Neural progenitor cell (in vitro differentiated cells): ENCODE results near the gene SCYGR8. TPM values are rescaled to one million over a fixed set of nuclear protein-coding genes. Genes with fewer than 3 reads are reported as not detected.

Experiments
- DNase-seq: peaks from one replicate; pipeline ENCODE4 v3.0.0-alpha.2; 2016; ENCODE audit warnings: low spot score
- H2AFZ ChIP-seq: fragments of 200-600 bp; sonication (generic); replicated peaks from 2 replicates; pipeline ENCODE4 v1.6.1; 2016; ENCODE audit warnings: antibody characterized with exemption
- H3F3A ChIP-seq: fragments of 200-600 bp; sonication (generic); 2 replicates; pipeline ENCODE4 v1.6.1; 2016; ENCODE audit warnings: antibody characterized with exemption, low read depth
- H3K27ac ChIP-seq: fragments of 200-600 bp; sonication (generic); 2 replicates; pipeline ENCODE4 v1.5.1; 2016; ENCODE audit warnings: mild to moderate bottlenecking
- H3K27me3 ChIP-seq: fragments of 200-600 bp; sonication (generic); 2 replicates; pipeline ENCODE4 v1.6.1; 2016; ENCODE audit warnings: mild to moderate bottlenecking, moderate library complexity
- H3K36me3 ChIP-seq: fragments of 200-600 bp; sonication (generic); 2 replicates; pipeline ENCODE4 v1.5.1; 2016
- H3K4me1 ChIP-seq: fragments of 200-600 bp; sonication (generic); 2 replicates; pipeline ENCODE4 v1.6.1; 2016; ENCODE audit warnings: mixed run types
- H3K4me2 ChIP-seq: fragments of 200-600 bp; sonication (generic); 2 replicates; pipeline ENCODE4 v1.6.1; 2016
- H3K4me3 ChIP-seq: fragments of 200-600 bp; sonication (generic); 2 replicates; pipeline ENCODE4 v1.5.1; 2016
- H3K79me2 ChIP-seq: fragments of 200-600 bp; sonication (generic); 2 replicates; pipeline ENCODE4 v1.6.1; 2016; ENCODE audit warnings: low read depth
- H3K9ac ChIP-seq: fragments of 200-600 bp; sonication (generic); 2 replicates; pipeline ENCODE4 v1.6.1; 2016
- H3K9me3 ChIP-seq: fragments of 200-600 bp; sonication (generic); 2 replicates; pipeline ENCODE4 v1.5.1; 2016; ENCODE audit warnings: low read depth
- H4K20me1 ChIP-seq: fragments of 200-600 bp; sonication (generic); 2 replicates; pipeline ENCODE4 v1.6.1; 2016; ENCODE audit warnings: low read depth
- H3K27ac Mint-ChIP-seq: 3 replicates; pipeline ENCODE4 v1.8.0; 2021; ENCODE audit warnings: mixed read lengths
- H3K27me3 Mint-ChIP-seq: 2 replicates; pipeline ENCODE4 v1.8.0; 2022; ENCODE audit warnings: low read depth, mild to moderate bottlenecking, inconsistent platforms, moderate library complexity, mixed read lengths; ENCODE audit not compliant: insufficient read depth
- H3K36me3 Mint-ChIP-seq: 3 replicates; pipeline ENCODE4 v1.8.0; 2021; ENCODE audit warnings: mixed read lengths
- H3K4me1 Mint-ChIP-seq: 3 replicates; pipeline ENCODE4 v1.8.0; 2021; ENCODE audit warnings: mixed read lengths
- H3K4me3 Mint-ChIP-seq: 3 replicates; pipeline ENCODE4 v1.8.0; 2021; ENCODE audit warnings: mild to moderate bottlenecking, moderate library complexity, mixed read lengths
- H3K9me3 Mint-ChIP-seq: 3 replicates; pipeline ENCODE4 v1.8.0; 2020; ENCODE audit warnings: mixed read lengths
- CTCF ChIP-seq: fragments of 200-600 bp; sonication (generic); IDR thresholded peaks from 2 replicates; pipeline ENCODE4 v1.5.1; 2017; ENCODE audit warnings: antibody characterized with exemption, mild to moderate bottlenecking
- EZH2 ChIP-seq: fragments of 200-600 bp; sonication (generic); IDR thresholded peaks from 2 replicates; pipeline ENCODE4 v1.6.1; 2017; ENCODE audit warnings: antibody characterized with exemption, mild to moderate bottlenecking, moderate library complexity
- EZH2phosphoT487 ChIP-seq: fragments of 200-600 bp; sonication (generic); IDR thresholded peaks from 2 replicates; pipeline ENCODE4 v1.6.1; 2017; ENCODE audit warnings: antibody characterized with exemption
- total RNA-seq: library from RNA; depleted of rRNA; stranded (reverse); fragments of >200 nt; gene quantifications from 2 replicates; pipeline ENCODE4 v1.2.3, GENCODE V29; 2015; ENCODE audit warnings: low replicate concordance

Gene SCYGR8
- total RNA-seq, 1 donor from 2014 or later = not detected

- Histone ChIP-seq H3K4me3 (no peak overlapping the region), H3K9me3 (no peaks in the 10 kb centered on the region), H3K4me1 (no peaks in the 10 kb centered on the region), H4K20me1 (no peaks in the 10 kb centered on the region), H2AFZ (no peak overlapping the region), H3K36me3 (no peaks in the 10 kb centered on the region), H3K27me3 (no peaks in the 10 kb centered on the region), H3K79me2 (no peaks in the 10 kb centered on the region), H3K27ac (no peak overlapping the region), H3K9ac (no peak overlapping the region), H3K4me2 (no peak overlapping the region), H3F3A (no peaks in the 10 kb centered on the region)
- TF ChIP-seq CTCF (no peak), EZH2phosphoT487 (no peak), EZH2 (no peak)
- Mint-ChIP-seq H3K4me1 (peaks cover 2% of the 10 kb centered on the region), H3K4me3 (no peak overlapping the region), H3K27me3 (peaks cover 2% of the 10 kb centered on the region), H3K27ac (no peak overlapping the region), H3K36me3 (no peaks in the 10 kb centered on the region), H3K9me3 (no peaks in the 10 kb centered on the region)
- no peak for DNase-seq
These were observed 20.2 kb downstream of the SCYGR8 start for GRCh38 chr2:227765788-227766372.

- DNase-seq = peak; percentile 90
- Histone ChIP-seq H3K36me3 (no peaks in the 10 kb centered on the region), H3K27ac (no peak overlapping the region), H3K79me2 (no peaks in the 10 kb centered on the region), H3F3A (no peaks in the 10 kb centered on the region), H3K4me2 (no peak overlapping the region), H3K9ac (no peak overlapping the region), H3K9me3 (no peaks in the 10 kb centered on the region), H2AFZ (no peak overlapping the region), H3K4me3 (no peak overlapping the region), H3K27me3 (no peaks in the 10 kb centered on the region), H4K20me1 (no peaks in the 10 kb centered on the region), H3K4me1 (no peaks in the 10 kb centered on the region)
- H3K27ac Mint-ChIP-seq = no peak overlapping the region
- H3K27me3 Mint-ChIP-seq = peaks cover 2% of the 10 kb centered on the region
- no peaks in the 10 kb centered on the region for H3K9me3 Mint-ChIP-seq
- no peaks in the 10 kb centered on the region for H3K36me3 Mint-ChIP-seq
- TF ChIP-seq EZH2phosphoT487 (no peak), EZH2 (no peak), CTCF (peak; percentile 91)
- H3K4me1 Mint-ChIP-seq = peaks cover 2% of the 10 kb centered on the region
- H3K4me3 Mint-ChIP-seq = no peak overlapping the region
These were observed 20.7 kb downstream of the SCYGR8 start for GRCh38 chr2:227766373-227766883.

DNA sequence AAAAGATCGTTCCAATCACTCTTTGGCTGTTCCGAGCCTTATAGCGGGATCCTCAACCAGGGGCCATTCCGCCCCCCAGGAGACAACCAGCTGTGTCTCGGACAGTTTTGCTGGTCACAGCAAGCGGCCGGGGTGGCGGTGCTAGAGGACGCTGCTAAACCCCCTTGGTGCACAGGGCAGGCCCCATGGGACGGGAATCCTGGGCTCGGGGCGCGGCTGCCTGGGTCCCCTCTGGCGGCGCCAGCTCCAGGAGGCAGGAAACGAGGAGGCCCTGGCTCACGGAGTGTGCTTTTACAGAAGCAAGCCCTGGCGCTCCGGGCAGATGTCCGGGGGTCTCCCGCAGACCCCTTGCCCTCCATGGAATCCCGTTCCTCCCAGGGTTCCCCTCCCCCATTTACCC lies 22.1 kb downstream of the SCYGR8 start:
- no peak overlapping the region for H3K4me2 ChIP-seq
- H3K27me3 Mint-ChIP-seq = peaks cover 5% of the 10 kb centered on the region
- H3K27ac ChIP-seq = no peak overlapping the region
- H3K4me3 ChIP-seq = no peak overlapping the region
- H3F3A ChIP-seq = no peaks in the 10 kb centered on the region
- H3K9me3 Mint-ChIP-seq = no peaks in the 10 kb centered on the region
- TF ChIP-seq EZH2 (no peak), CTCF (no peak), EZH2phosphoT487 (no peak)
- no peaks in the 10 kb centered on the region for H3K36me3 Mint-ChIP-seq
- H3K79me2 ChIP-seq = no peaks in the 10 kb centered on the region
- H3K27ac Mint-ChIP-seq = no peak overlapping the region
- no peaks in the 10 kb centered on the region for H4K20me1 ChIP-seq
- peaks cover 4% of the 10 kb centered on the region for H3K4me1 Mint-ChIP-seq
- H3K9me3 ChIP-seq = no peaks in the 10 kb centered on the region
- H3K27me3 ChIP-seq = no peaks in the 10 kb centered on the region
- H3K9ac ChIP-seq = no peak overlapping the region
- no peaks in the 10 kb centered on the region for H3K36me3 ChIP-seq
- H3K4me3 Mint-ChIP-seq = no peak overlapping the region
- no peaks in the 10 kb centered on the region for H3K4me1 ChIP-seq
- no peak overlapping the region for H2AFZ ChIP-seq
- no peak for DNase-seq
